H1 (cell line): ENCODE measurements around the gene PPP1R9A. TPM values are rescaled to one million over a fixed set of nuclear protein-coding genes. Genes with fewer than 3 reads are reported as not detected.

Source experiments
- CHD2 ChIP-seq: IDR thresholded peaks from 2 replicates; pipeline ENCODE4 v1.6.1; 2012; ENCODE audit warnings: low read length, improper control_type of control experiment
- CHD7 ChIP-seq: fragments of 300-600 bp; sonication (generic); IDR thresholded peaks from 2 replicates; pipeline ENCODE4 v1.7.1; 2012; ENCODE audit warnings: low read length, moderate library complexity, mild to moderate bottlenecking, inconsistent platforms; ENCODE audit not compliant: insufficient replicate concordance
- HDAC2 ChIP-seq, 2 experiments: fragments of 300-600 bp in 1 of 2; sonication (generic) in 1 of 2; IDR thresholded peaks; 2 replicates each; pipeline ENCODE4 v1.6.1; 2011 to 2012; ENCODE audit warnings: low read depth in 2 of 2, low read length in 2 of 2, mild to moderate bottlenecking in 2 of 2, moderate library complexity in 2 of 2, borderline replicate concordance in 1 of 2, inconsistent platforms in 1 of 2
- JUN ChIP-seq: IDR thresholded peaks from 2 replicates; pipeline ENCODE4 v1.6.1; 2011; ENCODE audit warnings: low read depth, mild to moderate bottlenecking, improper control_type of control experiment, low read length
- KDM4A ChIP-seq: IDR thresholded peaks from one replicate; pipeline ENCODE4 v1.7.1; 2012; ENCODE audit warnings: low read depth, mild to moderate bottlenecking, moderate library complexity, low read length, inconsistent platforms; ENCODE audit not compliant: severe bottlenecking
- NRF1 ChIP-seq: IDR thresholded peaks from 2 replicates; pipeline ENCODE4 v1.6.1; 2011; ENCODE audit warnings: mild to moderate bottlenecking, low read depth, low read length, improper control_type of control experiment
- RAD21 ChIP-seq, 2 experiments: IDR thresholded peaks in 1 of 2; conservative IDR thresholded peaks in 1 of 2; 2 replicates each; pipeline ENCODE4 v1.6.1; 2011; ENCODE audit warnings: low read depth in 2 of 2, low read length in 2 of 2, improper control_type of control experiment in 1 of 2, inconsistent platforms in 1 of 2, mild to moderate bottlenecking in 1 of 2, moderate library complexity in 1 of 2
- SIX5 ChIP-seq: IDR thresholded peaks from 2 replicates; pipeline ENCODE4 v1.6.1; 2011; ENCODE audit warnings: mild to moderate bottlenecking, low read depth, low read length
- SP4 ChIP-seq: IDR thresholded peaks from 2 replicates; pipeline ENCODE4 v1.6.1; 2012; ENCODE audit warnings: low read length, inconsistent platforms
- TAF1 ChIP-seq: IDR thresholded peaks from 2 replicates; pipeline ENCODE4 v1.6.1; 2011; ENCODE audit warnings: mild to moderate bottlenecking, low read depth, low read length
- TEAD4 ChIP-seq: IDR thresholded peaks from 2 replicates; pipeline ENCODE4 v1.6.1; 2012; ENCODE audit warnings: low read depth, low read length, inconsistent platforms, mixed read lengths
- YY1 ChIP-seq: IDR thresholded peaks from 2 replicates; pipeline ENCODE4 v1.6.1; 2011; ENCODE audit warnings: low read depth, mild to moderate bottlenecking, low read length
- ZNF274 ChIP-seq: IDR thresholded peaks from 2 replicates; pipeline ENCODE4 v1.7.0; 2012; ENCODE audit warnings: low read length, borderline replicate concordance; ENCODE audit errors: extremely low read depth
- polyA plus RNA-seq, 7 experiments: library from polyadenylated mRNA; depleted of rRNA in 3 of 7; stranded (reverse) in 5 of 7; unstranded in 2 of 7; fragments of >200 nt in 5 of 7; fragments of 200-250 nt in 2 of 7; gene quantifications; 1 replicate in 5 of 7; 2 replicates in 1 of 7; 4 replicates in 1 of 7; pipeline versions ENCODE4 v1.2.1 to v1.2.3, GENCODE V29; 2011 to 2013; ENCODE audit warnings: missing spikeins in 2 of 7, mixed read lengths in 2 of 7
- total RNA-seq: library from RNA; stranded (reverse); fragmentation: NEBNext Ultra II Directional; extraction: Animal tissue kit (Norgen Biotek cat#: 25700); gene quantifications from 2 replicates; pipeline ENCODE4 v1.2.1, GENCODE V29; 2021

Gene PPP1R9A
- total and polyA plus RNA-seq, 2 of the 8 experiments (the other 6 are each of a cell fraction or from before 2014, with no cell fraction given) = 3.0 to 20.3 TPM

GRCh38 chr7:95327356-95327755 lies 420.0 kb downstream of the PPP1R9A start (continued):
- no peak for TF ChIP-seq CHD7
- no peak for TF ChIP-seq ZNF274
- TF ChIP-seq HDAC2 (IDR thresholded peaks at IDR 0.05; ENCODE audit: borderline replicate concordance in 1 of 2, low read depth in 2 of 2, low read length in 2 of 2) = no peak
- TF ChIP-seq TAF1 = no peak
- no peak for TF ChIP-seq SIX5
- TF ChIP-seq KDM4A = no peak
- no peak for TF ChIP-seq RAD21 (IDR thresholded peaks at IDR 0.05 in 1 of 2, conservative IDR thresholded peaks at IDR 0.05 in 1 of 2; ENCODE audit: low read depth in 2 of 2, low read length in 2 of 2)
- no peak for TF ChIP-seq TEAD4
- TF ChIP-seq CHD2 = no peak
- TF ChIP-seq YY1 = no peak
- no peak for TF ChIP-seq SP4
- TF ChIP-seq JUN = no peak
- TF ChIP-seq NRF1 = no peak
